Endodermal cell (in vitro differentiated cells): Measurements from ENCODE around the gene S100A8. TPM values are rescaled to one million over a fixed set of nuclear protein-coding genes. Genes with fewer than 3 reads are reported as not detected.
A peak's percentile ranks its signal among the peaks of the same experiment; 100 is the strongest.

Experiments used
- DNase-seq: peaks from one replicate; pipeline ENCODE4 v3.0.0-alpha.2; 2017
- H3K27ac ChIP-seq: 2 replicates; pipeline ENCODE4 v1.5.1; 2013; ENCODE audit warnings: mild to moderate bottlenecking, low read depth, low read length, moderate library complexity
- H3K27me3 ChIP-seq: 2 replicates; pipeline ENCODE4 v1.6.1; 2013; ENCODE audit warnings: mild to moderate bottlenecking, low read length, moderate library complexity; ENCODE audit not compliant: insufficient read depth, control insufficient read depth, poor library complexity, severe bottlenecking
- H3K36me3 ChIP-seq: 2 replicates; pipeline ENCODE4 v1.7.0; 2013; ENCODE audit warnings: mild to moderate bottlenecking, low read length, moderate library complexity; ENCODE audit not compliant: control insufficient read depth, insufficient read depth
- H3K4me1 ChIP-seq: one replicate; pipeline ENCODE4 v1.7.0; 2013; ENCODE audit warnings: low read length; ENCODE audit not compliant: control insufficient read depth, insufficient read depth
- H3K4me3 ChIP-seq: 2 replicates; pipeline ENCODE4 v1.5.1; 2013; ENCODE audit warnings: mild to moderate bottlenecking, low read length, moderate library complexity
- H3K9ac ChIP-seq: 2 replicates; pipeline ENCODE4 v1.6.1; 2013; ENCODE audit warnings: mild to moderate bottlenecking, low read length, moderate library complexity; ENCODE audit not compliant: poor library complexity, severe bottlenecking; ENCODE audit errors: extremely low read depth
- H3K9me3 ChIP-seq: 2 replicates; pipeline ENCODE4 v1.6.1; 2013; ENCODE audit warnings: mild to moderate bottlenecking, low read length, moderate library complexity; ENCODE audit not compliant: control insufficient read depth
- H3K27ac Mint-ChIP-seq: 2 replicates; pipeline ENCODE4 v1.8.0; 2020; ENCODE audit warnings: mixed read lengths
- H3K27me3 Mint-ChIP-seq: 2 replicates; pipeline ENCODE4 v1.8.0; 2021; ENCODE audit warnings: mild to moderate bottlenecking, mixed read lengths; ENCODE audit not compliant: insufficient read depth
- H3K36me3 Mint-ChIP-seq: 2 replicates; pipeline ENCODE4 v1.8.0; 2020; ENCODE audit warnings: low read depth, mixed read lengths
- H3K4me1 Mint-ChIP-seq: 2 replicates; pipeline ENCODE4 v1.8.0; 2020; ENCODE audit warnings: mixed read lengths
- H3K4me3 Mint-ChIP-seq: 2 replicates; pipeline ENCODE4 v1.8.0; 2020; ENCODE audit warnings: mild to moderate bottlenecking, moderate library complexity, mixed read lengths
- H3K9me3 Mint-ChIP-seq: 2 replicates; pipeline ENCODE4 v1.8.0; 2020; ENCODE audit warnings: mild to moderate bottlenecking, mixed read lengths
- CTCF ChIP-seq: fragments of 200-600 bp; sonication (generic); conservative IDR thresholded peaks from 2 replicates; pipeline ENCODE4 v1.5.0; 2021; ENCODE audit warnings: antibody characterized with exemption, mild to moderate bottlenecking
- WGBS, 2 experiments: methylation state at CpG; one replicate each; pipeline versions ENCODE4 v1.1.5 to v1.1.7; 2013; ENCODE audit warnings: missing lambda C conversion rate in 2 of 2, mixed read lengths in 1 of 2; ENCODE audit not compliant: insufficient coverage in 1 of 2, insufficient read length in 1 of 2; 5-methylcytosine and 5-hydroxymethylcytosine counted together
- total RNA-seq, 2 donors: library from RNA; stranded (reverse); fragmentation: NEBNext Ultra II Directional in 1 of 2; extraction: Animal tissue kit (Norgen Biotek cat#: 25700) in 1 of 2; gene quantifications; 2 replicates in 1 of 2; 3 replicates in 1 of 2; pipeline ENCODE4 v1.2.1, GENCODE V29; 2021

S100A8 gene
- total RNA-seq, 2 donors from 2014 or later, result not detected

GRCh38 chr1:153364766-153365666 lies 25.9 kb downstream of the S100A8 start:
- peak; percentile 5 for DNase-seq
- TF ChIP-seq CTCF, result no peak
- peaks cover 12% of the 10 kb centered on the region for H3K27me3 Mint-ChIP-seq
- H3K36me3 ChIP-seq, result no peaks in the 10 kb centered on the region
- H3K9me3 ChIP-seq, result no peaks in the 10 kb centered on the region
- H3K4me3 Mint-ChIP-seq, result no peak overlapping the region
- H3K4me3 ChIP-seq, result no peak overlapping the region
- H3K27ac Mint-ChIP-seq, result no peak overlapping the region
- H3K36me3 Mint-ChIP-seq, result no peaks in the 10 kb centered on the region
- no peaks in the 10 kb centered on the region for H3K27me3 ChIP-seq
- H3K4me1 Mint-ChIP-seq, result no peaks in the 10 kb centered on the region
- WGBS, 2 experiments, result 89 to 91% methylated on average over 7 to 12 of the region's 12 CpGs
- H3K27ac ChIP-seq, result no peak overlapping the region
- no peaks in the 10 kb centered on the region for H3K9me3 Mint-ChIP-seq
- no peaks in the 10 kb centered on the region for H3K4me1 ChIP-seq
- no peak overlapping the region for H3K9ac ChIP-seq

GRCh38 chr1:153364156-153364555 lies 26.7 kb downstream of the S100A8 start:
- Mint-ChIP-seq H3K27ac (no peak overlapping the region), H3K9me3 (no peaks in the 10 kb centered on the region), H3K4me3 (no peak overlapping the region), H3K27me3 (peaks cover 7% of the 10 kb centered on the region), H3K4me1 (no peaks in the 10 kb centered on the region), H3K36me3 (no peaks in the 10 kb centered on the region)
- no peak overlapping the region for H3K4me3 ChIP-seq
- no peak overlapping the region for H3K27ac ChIP-seq
- H3K4me1 ChIP-seq, result no peaks in the 10 kb centered on the region
- no peaks in the 10 kb centered on the region for H3K36me3 ChIP-seq
- H3K9ac ChIP-seq, result no peak overlapping the region
- H3K9me3 ChIP-seq, result no peaks in the 10 kb centered on the region
- no peak for TF ChIP-seq CTCF
- no peak for DNase-seq
- no peaks in the 10 kb centered on the region for H3K27me3 ChIP-seq

- Histone ChIP-seq H3K4me3 (no peak overlapping the region), H3K4me1 (no peaks in the 10 kb centered on the region), H3K27me3 (no peaks in the 10 kb centered on the region), H3K9me3 (no peaks in the 10 kb centered on the region), H3K36me3 (no peaks in the 10 kb centered on the region), H3K27ac (no peak overlapping the region), H3K9ac (no peak overlapping the region)
- no peak for TF ChIP-seq CTCF
- H3K9me3 Mint-ChIP-seq, result no peaks in the 10 kb centered on the region
- DNase-seq, result peak; percentile 7
- H3K27me3 Mint-ChIP-seq, result peaks cover 7% of the 10 kb centered on the region
- no peak overlapping the region for H3K27ac Mint-ChIP-seq
- no peaks in the 10 kb centered on the region for H3K36me3 Mint-ChIP-seq
- no peak overlapping the region for H3K4me3 Mint-ChIP-seq
- no peaks in the 10 kb centered on the region for H3K4me1 Mint-ChIP-seq
- 73 to 100% methylated on average over 1 to 3 of the region's 3 CpGs for WGBS, 2 experiments
Observed at GRCh38 chr1:153363641-153364040, 27.2 kb downstream of the S100A8 start.
